ENCODE measurements around the gene PANK1. TPM values are rescaled to one million over a fixed set of nuclear protein-coding genes. Genes with fewer than 3 reads are reported as not detected.

The PANK1 gene
- total and polyA plus RNA-seq, 9 of the 15 experiments (the other 6 are each of a cell fraction or from before 2014, with no cell fraction given): 1.7 to 10.7 (median 6.5) TPM

DNA sequence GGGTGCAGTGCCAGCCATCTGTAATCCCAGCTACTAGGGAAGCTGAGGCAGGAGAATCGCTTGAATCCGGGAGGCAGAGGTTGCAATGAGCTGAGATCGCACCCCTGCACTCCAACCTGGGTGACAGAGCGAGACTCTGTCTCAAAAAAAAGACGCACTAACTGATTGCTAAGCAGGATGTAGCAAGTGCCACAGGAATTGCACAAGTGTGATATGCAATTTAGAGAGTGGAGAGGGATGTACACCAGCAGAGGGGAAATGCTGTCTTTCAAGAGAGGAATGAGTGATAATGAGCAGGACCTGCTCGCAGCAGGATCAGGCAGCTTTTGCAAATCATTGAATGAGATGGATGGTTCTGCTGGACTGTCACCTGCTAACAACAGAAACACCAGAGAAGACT is 96.4 kb downstream of the PANK1 start (continued):
- TF ChIP-seq, protein P1, sequence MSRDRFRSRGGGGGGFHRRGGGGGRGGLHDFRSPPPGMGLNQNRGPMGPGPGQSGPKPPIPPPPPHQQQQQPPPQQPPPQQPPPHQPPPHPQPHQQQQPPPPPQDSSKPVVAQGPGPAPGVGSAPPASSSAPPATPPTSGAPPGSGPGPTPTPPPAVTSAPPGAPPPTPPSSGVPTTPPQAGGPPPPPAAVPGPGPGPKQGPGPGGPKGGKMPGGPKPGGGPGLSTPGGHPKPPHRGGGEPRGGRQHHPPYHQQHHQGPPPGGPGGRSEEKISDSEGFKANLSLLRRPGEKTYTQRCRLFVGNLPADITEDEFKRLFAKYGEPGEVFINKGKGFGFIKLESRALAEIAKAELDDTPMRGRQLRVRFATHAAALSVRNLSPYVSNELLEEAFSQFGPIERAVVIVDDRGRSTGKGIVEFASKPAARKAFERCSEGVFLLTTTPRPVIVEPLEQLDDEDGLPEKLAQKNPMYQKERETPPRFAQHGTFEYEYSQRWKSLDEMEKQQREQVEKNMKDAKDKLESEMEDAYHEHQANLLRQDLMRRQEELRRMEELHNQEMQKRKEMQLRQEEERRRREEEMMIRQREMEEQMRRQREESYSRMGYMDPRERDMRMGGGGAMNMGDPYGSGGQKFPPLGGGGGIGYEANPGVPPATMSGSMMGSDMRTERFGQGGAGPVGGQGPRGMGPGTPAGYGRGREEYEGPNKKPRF (IDR thresholded peaks at IDR 0.05; ENCODE audit: low read depth, low read length): no peak

DNA sequence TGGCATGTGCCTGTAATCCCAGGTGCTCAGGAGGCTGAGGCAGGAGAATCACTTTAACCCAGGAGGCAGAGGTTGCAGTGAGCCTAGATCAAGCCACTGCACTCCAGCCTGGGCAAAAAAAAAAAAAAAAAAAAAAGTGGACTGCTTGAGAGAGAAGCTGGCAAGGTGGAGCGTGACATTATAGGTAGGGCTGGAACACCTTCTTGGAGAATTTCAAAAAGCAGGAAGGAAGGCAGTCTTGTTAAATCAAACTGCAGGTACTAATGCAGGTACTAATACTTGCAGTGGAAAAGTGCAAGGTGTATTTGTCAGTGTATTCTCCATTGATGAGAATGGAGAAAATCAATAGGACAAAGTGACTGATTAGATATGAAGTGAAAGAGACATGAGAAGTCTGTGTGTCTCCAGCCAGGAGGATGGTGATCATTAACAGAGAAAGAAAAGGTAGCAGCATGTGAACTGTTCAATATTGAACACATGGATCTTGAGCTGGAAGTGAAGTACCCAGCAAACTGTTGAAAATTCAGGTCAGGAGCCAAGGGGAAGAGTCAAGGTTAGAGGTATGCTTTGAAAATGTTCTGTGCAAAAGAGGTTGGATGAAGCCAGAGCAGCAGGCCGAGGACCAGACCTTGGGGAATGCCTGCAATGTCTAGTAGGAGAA is 97.1 kb downstream of the PANK1 start:
- CTCF ChIA-PET (ENCODE audit: low intra/inter-chr PET ratio): no interaction called here
- in situ Hi-C loops (cut with MboI) (no loop called here), intact Hi-C loops (cut with micrococcal nuclease) (no loop called here)
- no peak overlapping the region for H3K27ac ChIP-seq (ENCODE audit: extremely low read depth, low read depth, low read length)
- H4K20me1 ChIP-seq (replicated peaks; ENCODE audit: control insufficient read depth, insufficient read depth, low read length): no peaks in the 10 kb centered on the region
- H3K4me2 ChIP-seq (ENCODE audit: insufficient read depth, low read length): no peak overlapping the region
- TF ChIP-seq TEAD2 (tag; IDR thresholded peaks at IDR 0.05) (no peak), MAFF (IDR thresholded peaks at IDR 0.05; ENCODE audit: low read length) (no peak), CBX8 (IDR thresholded peaks at IDR 0.05; ENCODE audit: borderline replicate concordance, extremely low read depth, low read depth, low read length, poor library complexity, severe bottlenecking) (no peak), POLR2B (IDR thresholded peaks at IDR 0.05; ENCODE audit: low read depth, partially characterized antibody) (no peak), LARP7 (IDR thresholded peaks at IDR 0.05) (no peak), XRCC4 (IDR thresholded peaks at IDR 0.05; ENCODE audit: extremely low read depth, insufficient read depth, insufficient read length) (no peak), DNMT1 (IDR thresholded peaks at IDR 0.05) (no peak), NCOA4 (IDR thresholded peaks at IDR 0.05; ENCODE audit: partially characterized antibody) (no peak), RBM15 (IDR thresholded peaks at IDR 0.05; ENCODE audit: insufficient read depth, low read length) (no peak), ZNF766 (CRISPR knock-in tag; conservative IDR thresholded peaks at IDR 0.05) (no peak), ZNF232 (CRISPR knock-in tag; IDR thresholded peaks at IDR 0.05) (no peak)
- TF ChIP-seq, protein P2, sequence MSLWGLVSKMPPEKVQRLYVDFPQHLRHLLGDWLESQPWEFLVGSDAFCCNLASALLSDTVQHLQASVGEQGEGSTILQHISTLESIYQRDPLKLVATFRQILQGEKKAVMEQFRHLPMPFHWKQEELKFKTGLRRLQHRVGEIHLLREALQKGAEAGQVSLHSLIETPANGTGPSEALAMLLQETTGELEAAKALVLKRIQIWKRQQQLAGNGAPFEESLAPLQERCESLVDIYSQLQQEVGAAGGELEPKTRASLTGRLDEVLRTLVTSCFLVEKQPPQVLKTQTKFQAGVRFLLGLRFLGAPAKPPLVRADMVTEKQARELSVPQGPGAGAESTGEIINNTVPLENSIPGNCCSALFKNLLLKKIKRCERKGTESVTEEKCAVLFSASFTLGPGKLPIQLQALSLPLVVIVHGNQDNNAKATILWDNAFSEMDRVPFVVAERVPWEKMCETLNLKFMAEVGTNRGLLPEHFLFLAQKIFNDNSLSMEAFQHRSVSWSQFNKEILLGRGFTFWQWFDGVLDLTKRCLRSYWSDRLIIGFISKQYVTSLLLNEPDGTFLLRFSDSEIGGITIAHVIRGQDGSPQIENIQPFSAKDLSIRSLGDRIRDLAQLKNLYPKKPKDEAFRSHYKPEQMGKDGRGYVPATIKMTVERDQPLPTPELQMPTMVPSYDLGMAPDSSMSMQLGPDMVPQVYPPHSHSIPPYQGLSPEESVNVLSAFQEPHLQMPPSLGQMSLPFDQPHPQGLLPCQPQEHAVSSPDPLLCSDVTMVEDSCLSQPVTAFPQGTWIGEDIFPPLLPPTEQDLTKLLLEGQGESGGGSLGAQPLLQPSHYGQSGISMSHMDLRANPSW (CRISPR knock-in tag; IDR thresholded peaks at IDR 0.05): no peak
- H3K4me1 ChIP-seq (replicated peaks in 1 of 2; ENCODE audit: control insufficient read depth in 2 of 2, insufficient read depth in 2 of 2, low read length in 2 of 2): no peaks in the 10 kb centered on the region
- POLR2A ChIA-PET: no interaction called here
- H3K79me2 ChIP-seq (ENCODE audit: control insufficient read depth, insufficient read depth, low read length): no peaks in the 10 kb centered on the region
- ATAC-seq (no peak), DNase-seq (ENCODE audit: extremely low read depth in 1 of 4, low spot score in 3 of 4) (no peak), FAIRE-seq (no peak)
- H3K9ac ChIP-seq (ENCODE audit: insufficient read depth in 1 of 2, low read depth in 2 of 2, low read length in 2 of 2): no peak overlapping the region
- 0% methylated on average over 1 of the region's 2 CpGs for WGBS (ENCODE audit: insufficient coverage, low coverage, missing lambda C conversion rate)
- no TSS peak for BruUV-seq (replicated peaks)
- H2AFZ ChIP-seq (ENCODE audit: low read depth, low read length): no peak overlapping the region
- no peaks in the 10 kb centered on the region for H3K9me1 ChIP-seq (ENCODE audit: control insufficient read depth, insufficient read depth, low read length)
- H3K9me3 ChIP-seq (replicated peaks; ENCODE audit: control insufficient read depth, insufficient read depth, low read depth, low read length): no peaks in the 10 kb centered on the region
- H3K27me3 ChIP-seq (ENCODE audit: control insufficient read depth in 2 of 2, insufficient read depth in 2 of 2, low read length in 2 of 2): no peaks in the 10 kb centered on the region
- H3K36me3 ChIP-seq (ENCODE audit: control insufficient read depth, insufficient read depth, low read length): no peaks in the 10 kb centered on the region
- H3K4me3 ChIP-seq: no peak overlapping the region
